BJ (cell line): ENCODE measurements around the gene SMYD3. TPM values are rescaled to one million over a fixed set of nuclear protein-coding genes. Genes with fewer than 3 reads are reported as not detected.

Experiments used
- CTCF ChIA-PET: fragments of 350-600 bp; formaldehyde crosslinking; extraction: SDS; loops from one replicate; lab custom pipeline; 2021; ENCODE audit warnings: antibody characterized with exemption, inconsistent platforms; lab: Yijun Ruan, JAX
- POLR2A ChIA-PET: fragments of 300-600 bp; sonication (Branson Sonifier 250); formaldehyde crosslinking; extraction: SDS; loops from one replicate; lab custom pipeline; 2021; ENCODE audit warnings: antibody characterized with exemption; lab: Charles Lee
- DNase-seq: peaks from one replicate; pipeline ENCODE4 v3.0.0-alpha.2; 2011; ENCODE audit warnings: low read depth
- H3K27me3 ChIP-seq: 2 replicates; pipeline ENCODE4 v1.6.0; 2011; ENCODE audit warnings: low read length; ENCODE audit not compliant: control insufficient read depth, insufficient read depth
- H3K36me3 ChIP-seq: 2 replicates; pipeline ENCODE4 v1.5.1; 2011; ENCODE audit warnings: low read length; ENCODE audit not compliant: control insufficient read depth, insufficient read depth
- H3K4me3 ChIP-seq: 2 replicates; pipeline ENCODE4 v1.5.1; 2011; ENCODE audit warnings: low read depth, mild to moderate bottlenecking, control low read depth, low read length
- polyA plus RNA-seq: library from polyadenylated mRNA; depleted of rRNA; stranded (reverse); fragments of >200 nt; gene quantifications from 2 replicates; pipeline ENCODE4 v1.2.3, GENCODE V29; 2011
- TF ChIP-seq, protein P1 (sequence below): IDR thresholded peaks from 2 replicates; pipeline ENCODE4 v1.5.1; 2011; ENCODE audit warnings: low read depth, mild to moderate bottlenecking, control low read depth, inconsistent platforms, low read length, moderate library complexity; ENCODE audit not compliant: insufficient read depth

The SMYD3 gene
- polyA plus RNA-seq, 1 experiment: 26.1 TPM

DNA sequence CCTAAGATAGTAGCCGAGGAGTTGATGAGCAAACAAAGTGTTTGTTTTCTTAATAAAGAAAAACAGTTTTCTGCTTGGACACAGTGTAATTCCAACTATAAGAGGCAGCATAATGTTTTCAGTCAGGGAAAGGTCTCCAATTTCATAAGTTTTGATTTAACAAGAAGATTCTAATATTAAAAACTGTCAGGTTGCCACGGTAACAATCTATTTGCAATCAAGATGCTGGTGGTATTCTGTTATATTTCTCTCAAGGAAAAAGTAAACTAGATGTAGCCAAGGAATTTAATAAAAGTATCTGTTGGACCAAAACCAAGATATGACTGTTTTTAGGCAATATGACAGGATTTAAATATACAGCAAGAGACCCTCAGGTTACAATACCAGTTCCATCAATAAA lies 211.7 kb downstream of the SMYD3 start:
- no peak overlapping the region for H3K4me3 ChIP-seq
- no peaks in the 10 kb centered on the region for H3K36me3 ChIP-seq
- TF ChIP-seq, protein P1, sequence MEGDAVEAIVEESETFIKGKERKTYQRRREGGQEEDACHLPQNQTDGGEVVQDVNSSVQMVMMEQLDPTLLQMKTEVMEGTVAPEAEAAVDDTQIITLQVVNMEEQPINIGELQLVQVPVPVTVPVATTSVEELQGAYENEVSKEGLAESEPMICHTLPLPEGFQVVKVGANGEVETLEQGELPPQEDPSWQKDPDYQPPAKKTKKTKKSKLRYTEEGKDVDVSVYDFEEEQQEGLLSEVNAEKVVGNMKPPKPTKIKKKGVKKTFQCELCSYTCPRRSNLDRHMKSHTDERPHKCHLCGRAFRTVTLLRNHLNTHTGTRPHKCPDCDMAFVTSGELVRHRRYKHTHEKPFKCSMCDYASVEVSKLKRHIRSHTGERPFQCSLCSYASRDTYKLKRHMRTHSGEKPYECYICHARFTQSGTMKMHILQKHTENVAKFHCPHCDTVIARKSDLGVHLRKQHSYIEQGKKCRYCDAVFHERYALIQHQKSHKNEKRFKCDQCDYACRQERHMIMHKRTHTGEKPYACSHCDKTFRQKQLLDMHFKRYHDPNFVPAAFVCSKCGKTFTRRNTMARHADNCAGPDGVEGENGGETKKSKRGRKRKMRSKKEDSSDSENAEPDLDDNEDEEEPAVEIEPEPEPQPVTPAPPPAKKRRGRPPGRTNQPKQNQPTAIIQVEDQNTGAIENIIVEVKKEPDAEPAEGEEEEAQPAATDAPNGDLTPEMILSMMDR: no peak
- POLR2A ChIA-PET: no interaction called here
- H3K27me3 ChIP-seq: no peaks in the 10 kb centered on the region
- CTCF ChIA-PET: no interaction called here
- no peak for DNase-seq

DNA sequence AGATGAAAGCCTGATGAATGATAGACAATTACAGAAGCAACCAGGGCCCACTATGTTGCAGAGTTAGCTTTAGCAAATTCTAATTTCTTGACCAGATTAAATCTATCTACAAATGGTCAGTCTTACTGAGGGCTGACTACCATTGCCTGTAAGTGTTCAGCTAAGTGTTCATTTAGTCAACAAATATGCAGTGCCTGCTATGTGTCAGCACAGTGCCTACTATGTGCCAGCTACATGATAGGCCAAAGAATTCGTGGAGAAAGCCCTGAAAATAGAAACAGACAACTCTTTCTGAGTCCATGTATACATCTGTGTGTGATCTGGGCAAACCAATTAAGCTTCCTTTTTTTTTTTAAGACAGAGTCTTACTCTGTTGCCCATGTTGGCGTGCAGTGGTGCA lies 212.8 kb downstream of the SMYD3 start:
- no peaks in the 10 kb centered on the region for H3K36me3 ChIP-seq
- H3K27me3 ChIP-seq: no peaks in the 10 kb centered on the region
- H3K4me3 ChIP-seq: no peak overlapping the region
- TF ChIP-seq, protein P1: no peak
- ChIA-PET POLR2A (no interaction called here), CTCF (interaction anchor here (0.6 to 1.4 kb wide), 2 partner anchors 157 to 1141 kb away, joined by 3 read pairs; no protein-coding TSS in a partner anchor)
- DNase-seq: no peak

DNA sequence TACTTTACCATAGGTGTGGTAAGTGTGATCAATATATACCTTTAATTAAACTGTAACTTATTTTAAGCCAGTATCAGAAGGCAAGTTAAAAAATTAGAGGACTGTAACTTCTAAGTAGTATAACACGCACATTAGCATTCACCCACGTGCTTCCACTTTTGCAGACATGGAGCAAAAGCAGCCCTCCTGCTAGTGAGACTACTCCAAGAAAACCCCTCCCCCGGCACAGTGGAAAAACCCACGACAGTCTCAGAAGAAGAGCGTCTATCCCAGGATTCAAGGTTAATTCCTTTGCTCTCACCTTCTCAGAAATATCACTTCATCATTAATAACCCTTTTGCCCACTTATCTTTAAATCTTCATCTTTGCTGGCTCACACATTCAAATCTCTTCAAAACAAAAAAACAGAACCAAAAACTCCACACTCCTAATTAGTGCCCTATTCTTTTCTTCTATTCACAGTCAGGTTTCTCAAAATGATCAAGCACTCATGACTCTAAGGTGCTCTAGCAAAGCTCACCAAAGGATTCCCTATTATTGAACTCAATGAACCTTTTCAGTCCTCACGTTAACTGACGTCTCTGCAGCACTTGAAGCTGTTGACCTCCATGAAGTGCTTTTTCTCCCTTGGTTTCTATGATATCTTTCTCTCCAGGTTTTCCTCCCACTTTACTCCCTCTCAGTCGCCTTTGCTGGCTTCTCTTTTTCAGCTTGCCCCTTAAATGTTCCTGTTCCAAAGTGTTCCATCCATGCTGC lies 213.5 kb downstream of the SMYD3 start:
- CTCF ChIA-PET: interaction anchor here (1.4 kb wide), 1 partner anchor 1141 kb away, joined by 3 read pairs; no protein-coding TSS in a partner anchor

DNA sequence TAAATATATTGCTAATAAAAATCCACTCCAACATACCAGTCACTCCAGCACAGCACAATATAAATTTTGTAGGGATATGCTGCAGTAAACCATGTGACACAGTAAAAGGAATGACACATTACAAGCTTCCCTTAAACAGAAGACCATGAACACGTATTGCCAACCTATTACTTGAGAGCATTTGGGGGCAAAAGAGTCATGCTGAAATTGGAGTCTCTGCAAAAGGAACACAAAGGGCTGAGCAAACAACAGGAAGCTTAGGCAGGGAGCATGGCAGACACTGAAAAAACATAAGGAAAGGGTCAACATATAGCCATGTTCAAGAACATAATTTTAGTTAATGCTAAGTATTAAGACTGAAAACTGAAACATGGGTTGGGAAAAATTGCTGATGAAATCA lies 214.5 kb downstream of the SMYD3 start:
- Histone ChIP-seq H3K4me3 (no peak overlapping the region), H3K27me3 (no peaks in the 10 kb centered on the region), H3K36me3 (no peaks in the 10 kb centered on the region)
- TF ChIP-seq, protein P1: no peak
- DNase-seq: no peak
- ChIA-PET POLR2A (no interaction called here), CTCF (no interaction called here)

More for the DNA sequence above, 213.5 kb downstream of the SMYD3 start:
- no peak for DNase-seq
- H3K36me3 ChIP-seq: no peaks in the 10 kb centered on the region
- H3K27me3 ChIP-seq: no peaks in the 10 kb centered on the region
- TF ChIP-seq, protein P1: no peak
- no peak overlapping the region for H3K4me3 ChIP-seq
- POLR2A ChIA-PET: no interaction called here

DNA sequence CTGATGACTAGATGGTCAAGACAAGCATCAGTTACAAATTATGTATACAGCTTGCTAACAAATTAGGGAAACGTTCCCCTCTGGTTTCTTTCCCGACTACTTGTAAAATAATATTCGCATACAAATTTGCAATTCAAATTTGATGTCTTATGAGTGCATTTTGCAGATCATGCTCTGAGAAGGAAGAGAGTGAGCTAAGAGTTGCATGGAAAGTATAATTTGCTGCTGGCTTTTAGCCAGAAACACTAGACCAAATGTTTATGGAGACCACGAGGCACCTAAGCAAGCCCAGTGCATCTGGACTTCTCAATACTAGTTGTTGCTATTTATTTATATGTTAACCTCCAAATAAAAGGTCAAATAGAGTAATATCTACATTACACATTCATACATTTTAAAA lies 216.0 kb downstream of the SMYD3 start:
- no peak for DNase-seq
- no peaks in the 10 kb centered on the region for H3K36me3 ChIP-seq
- POLR2A ChIA-PET: no interaction called here
- H3K27me3 ChIP-seq: no peaks in the 10 kb centered on the region
- no peak overlapping the region for H3K4me3 ChIP-seq
- CTCF ChIA-PET: interaction anchor here (0.6 to 1.1 kb wide), 2 partner anchors 26 to 146 kb away, joined by 3 read pairs; no protein-coding TSS in a partner anchor
- TF ChIP-seq, protein P1: no peak
